ENCODE results near the gene FGF13. TPM values are rescaled to one million over a fixed set of nuclear protein-coding genes. Genes with fewer than 3 reads are reported as not detected.

The FGF13 gene
- total and polyA plus RNA-seq, 2 donors, result 10.5 to 59.1 TPM

DNA sequence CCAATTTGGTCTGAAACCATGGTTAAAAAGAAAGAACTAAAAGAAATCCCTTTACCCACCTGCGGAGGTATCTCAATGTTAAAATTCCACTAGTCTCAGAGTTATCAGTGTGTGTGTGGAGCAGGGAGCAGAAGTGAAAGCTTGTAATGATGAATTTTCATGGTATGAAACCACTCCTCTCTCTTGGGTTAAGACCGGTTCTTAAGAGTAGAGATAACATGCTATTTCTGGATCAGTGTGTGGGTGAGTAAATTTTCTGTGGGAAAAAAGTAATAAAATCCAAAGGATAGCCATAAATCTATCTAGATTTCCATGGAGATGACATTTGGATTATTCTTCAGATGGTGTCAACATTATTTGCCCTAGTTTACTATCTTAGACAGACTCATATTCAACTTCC, 3.2 kb downstream of the FGF13 start:
- H3K4me3 ChIP-seq (ENCODE audit: low read depth, low read length), result no peak overlapping the region
- no peak for DNase-seq (ENCODE audit: extremely low spot score)
- no peaks in the 10 kb centered on the region for H3K36me3 ChIP-seq (ENCODE audit: insufficient read depth)
- 35% methylated on average over 2 of the region's 2 CpGs for WGBS
- no peaks in the 10 kb centered on the region for H3K4me1 ChIP-seq (ENCODE audit: insufficient read depth)
- no peak overlapping the region for H3K27ac ChIP-seq (ENCODE audit: low read depth)

DNA sequence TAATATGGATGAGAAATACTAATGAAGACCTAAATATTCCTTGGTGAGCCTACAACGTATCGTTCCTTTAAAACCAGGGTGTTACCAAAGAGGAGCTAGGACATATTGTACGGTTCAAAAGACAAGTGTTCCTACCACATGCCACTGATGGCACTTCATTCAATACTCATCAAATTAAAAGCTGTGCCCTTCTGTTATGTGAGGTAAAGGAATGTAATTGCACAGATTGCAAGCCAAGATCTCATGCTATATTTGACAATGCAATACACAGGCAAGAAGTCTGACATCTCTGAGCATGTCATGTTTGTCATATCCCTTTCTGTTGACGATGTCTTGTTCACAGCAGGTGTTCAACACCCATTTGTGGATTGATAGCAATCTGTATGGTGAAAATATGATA, 6.9 kb downstream of the FGF13 start:
- H3K27ac ChIP-seq (ENCODE audit: low read depth), result no peak overlapping the region
- DNase-seq (ENCODE audit: extremely low spot score), result no peak
- no peaks in the 10 kb centered on the region for H3K36me3 ChIP-seq (ENCODE audit: insufficient read depth)
- H3K4me3 ChIP-seq (ENCODE audit: low read depth, low read length), result no peak overlapping the region
- WGBS, result 93% methylated on average over 4 of the region's 4 CpGs
- no peaks in the 10 kb centered on the region for H3K4me1 ChIP-seq (ENCODE audit: insufficient read depth)

DNA sequence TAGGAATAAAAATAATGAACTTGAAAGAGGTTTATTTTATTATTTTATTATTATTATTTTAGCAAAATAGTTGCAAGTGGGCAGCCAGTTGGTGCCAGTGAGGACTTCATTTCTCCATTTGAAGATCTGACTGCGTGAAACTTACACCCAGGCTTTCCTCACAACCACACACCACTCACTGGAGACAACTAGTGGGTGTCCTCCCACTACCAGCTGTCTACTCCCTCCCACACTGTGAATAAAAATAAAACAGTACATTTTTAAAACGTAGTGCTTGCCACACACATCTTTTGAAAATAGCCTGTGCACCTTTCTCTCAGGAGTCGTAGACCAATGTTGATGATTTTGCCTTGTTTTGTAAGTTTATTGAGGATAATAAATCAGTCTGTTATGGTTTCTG, 7.4 kb downstream of the FGF13 start:
- H3K4me1 ChIP-seq (ENCODE audit: insufficient read depth), result no peaks in the 10 kb centered on the region
- H3K27ac ChIP-seq (ENCODE audit: low read depth), result no peak overlapping the region
- WGBS, result 86% methylated on average over 3 of the region's 3 CpGs
- H3K4me3 ChIP-seq (ENCODE audit: low read depth, low read length), result no peak overlapping the region
- H3K36me3 ChIP-seq (ENCODE audit: insufficient read depth), result no peaks in the 10 kb centered on the region
- no peak for DNase-seq (ENCODE audit: extremely low spot score)

DNA sequence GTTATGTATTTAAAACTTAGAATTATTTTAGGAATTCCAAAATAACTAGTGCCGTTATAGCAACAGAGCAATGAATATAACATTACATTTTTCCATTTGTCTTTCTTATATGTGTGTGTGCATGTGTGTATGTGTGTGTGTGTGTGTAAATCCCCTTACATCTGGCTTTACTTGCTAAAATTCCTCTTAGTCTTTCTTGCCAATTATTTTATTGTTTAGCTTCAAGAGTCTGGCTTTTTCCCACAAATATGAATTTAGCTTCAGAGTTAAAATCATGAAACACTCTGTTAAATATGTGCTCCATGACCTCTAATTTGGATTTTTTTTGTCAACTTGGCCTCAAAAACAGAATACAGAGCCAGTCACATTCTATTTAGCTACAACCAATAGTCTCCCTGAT, 18.9 kb downstream of the FGF13 start:
- no peak for DNase-seq (ENCODE audit: extremely low spot score)
- WGBS, result 33% methylated on average over 1 of the region's 1 CpG
- Histone ChIP-seq H3K4me3 (ENCODE audit: low read depth, low read length) (no peak overlapping the region), H3K27ac (ENCODE audit: low read depth) (no peak overlapping the region), H3K4me1 (ENCODE audit: insufficient read depth) (no peaks in the 10 kb centered on the region), H3K36me3 (ENCODE audit: insufficient read depth) (no peaks in the 10 kb centered on the region)

DNA sequence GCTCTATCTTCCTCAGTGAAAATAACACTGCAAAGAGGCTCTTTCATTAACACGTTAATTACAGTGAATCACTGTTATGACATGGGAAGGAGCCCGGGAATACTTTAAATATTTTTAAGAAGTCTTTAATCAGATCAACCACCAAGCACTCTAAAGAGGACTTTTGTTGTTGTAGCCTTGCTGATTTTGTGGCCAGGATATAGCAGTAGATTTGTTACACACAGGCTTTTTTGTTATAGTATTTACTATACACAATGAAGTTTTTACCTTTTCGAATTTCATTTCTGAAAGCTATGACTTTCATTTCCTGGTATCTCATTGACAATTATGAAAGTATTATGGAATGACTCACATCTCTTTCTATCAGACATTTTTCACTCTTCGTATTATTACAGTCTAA, 20.3 kb downstream of the FGF13 start:
- no peak for DNase-seq (ENCODE audit: extremely low spot score)
- no peak overlapping the region for H3K27ac ChIP-seq (ENCODE audit: low read depth)
- no peak overlapping the region for H3K4me3 ChIP-seq (ENCODE audit: low read depth, low read length)
- no peaks in the 10 kb centered on the region for H3K4me1 ChIP-seq (ENCODE audit: insufficient read depth)
- no peaks in the 10 kb centered on the region for H3K36me3 ChIP-seq (ENCODE audit: insufficient read depth)
- 44% methylated on average over 4 of the region's 4 CpGs for WGBS

DNA sequence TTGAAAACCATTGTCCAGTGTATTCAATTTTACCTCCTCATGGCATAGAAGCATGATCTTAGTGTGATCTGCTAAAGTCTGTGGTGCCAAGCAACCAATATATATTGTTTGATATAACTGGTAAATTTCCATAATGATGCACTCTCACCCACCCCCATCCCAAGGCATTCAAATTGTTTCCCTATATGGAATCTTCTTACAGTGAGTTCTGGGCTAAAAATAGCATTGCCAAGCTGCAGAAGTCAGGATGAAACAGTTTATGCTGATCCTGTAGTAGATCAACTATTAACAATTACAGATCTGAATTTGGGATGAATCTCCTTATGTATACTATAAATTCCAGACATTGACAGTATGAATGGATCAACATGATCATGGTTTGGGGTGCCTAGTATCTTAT, 20.9 kb downstream of the FGF13 start:
- Histone ChIP-seq H3K36me3 (ENCODE audit: insufficient read depth) (no peaks in the 10 kb centered on the region), H3K4me3 (ENCODE audit: low read depth, low read length) (no peak overlapping the region), H3K4me1 (ENCODE audit: insufficient read depth) (no peaks in the 10 kb centered on the region), H3K27ac (ENCODE audit: low read depth) (no peak overlapping the region)
- no peak for DNase-seq (ENCODE audit: extremely low spot score)

DNA sequence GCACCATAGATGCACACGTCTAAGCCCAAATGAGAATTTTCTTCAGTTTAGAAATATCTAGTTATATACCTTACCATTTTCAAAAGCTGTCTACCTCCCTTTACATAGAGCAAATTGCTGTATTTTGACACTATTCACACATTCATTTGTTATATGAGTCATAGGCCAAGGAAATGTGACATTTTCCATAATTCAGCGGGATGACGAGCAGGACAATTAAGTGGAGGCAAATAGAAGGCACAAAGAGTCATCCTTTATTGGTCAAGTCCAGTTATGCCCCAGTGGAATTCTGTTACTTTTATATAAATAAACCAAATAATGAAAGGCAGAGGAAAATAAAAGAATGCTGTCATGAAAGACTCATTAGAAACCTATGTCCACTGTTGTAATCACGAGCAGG, 27.9 kb downstream of the FGF13 start:
- no peak for DNase-seq (ENCODE audit: extremely low spot score)
- H3K4me1 ChIP-seq (ENCODE audit: insufficient read depth), result no peaks in the 10 kb centered on the region
- H3K36me3 ChIP-seq (ENCODE audit: insufficient read depth), result no peaks in the 10 kb centered on the region
- H3K4me3 ChIP-seq (ENCODE audit: low read depth, low read length), result no peak overlapping the region
- H3K27ac ChIP-seq (ENCODE audit: low read depth), result no peak overlapping the region
- WGBS, result 91% methylated on average over 4 of the region's 4 CpGs

DNA sequence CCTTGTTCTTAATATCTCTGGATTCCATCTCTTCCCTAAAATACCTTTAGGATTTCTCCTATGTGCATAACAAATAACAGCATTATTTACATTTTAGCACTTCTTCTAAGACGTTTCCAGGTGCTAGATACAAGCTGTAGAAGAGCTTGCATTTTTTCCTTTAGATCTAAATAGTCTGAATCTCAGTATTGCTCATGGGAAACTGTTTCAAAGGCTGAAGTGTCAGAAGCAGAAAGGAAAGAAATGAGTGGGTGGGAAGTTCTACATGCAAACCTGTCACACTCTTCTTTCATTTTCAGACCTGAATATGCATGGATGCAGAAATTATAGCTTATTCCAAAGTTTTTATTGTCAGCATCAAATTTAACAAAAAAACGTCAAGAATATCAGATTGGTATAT, 41.8 kb downstream of the FGF13 start:
- Histone ChIP-seq H3K4me3 (ENCODE audit: low read depth, low read length) (no peak overlapping the region), H3K36me3 (ENCODE audit: insufficient read depth) (no peaks in the 10 kb centered on the region), H3K27ac (ENCODE audit: low read depth) (no peak overlapping the region), H3K4me1 (ENCODE audit: insufficient read depth) (no peaks in the 10 kb centered on the region)
- no peak for DNase-seq (ENCODE audit: extremely low spot score)
- WGBS, result 32% methylated on average over 2 of the region's 2 CpGs

DNA sequence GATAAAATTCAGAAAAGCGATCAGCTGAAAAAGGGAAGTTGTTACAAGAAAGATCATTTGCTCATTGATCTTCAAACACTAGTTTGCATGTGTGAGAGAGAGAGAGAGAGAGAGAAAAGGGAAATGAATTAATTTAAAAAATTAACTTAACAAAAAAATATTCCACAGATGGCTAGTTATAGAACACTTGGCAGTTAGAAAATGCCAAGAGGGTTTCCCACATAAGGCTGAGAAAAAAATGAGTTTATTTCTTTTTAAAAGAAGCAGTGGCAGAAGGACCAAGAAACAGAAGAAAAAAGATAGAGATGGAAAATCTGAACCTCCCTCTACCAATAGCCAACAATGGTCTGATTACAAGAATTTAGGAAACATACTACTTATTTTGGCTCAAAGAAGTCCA, 47.1 kb downstream of the FGF13 start:
- no peak overlapping the region for H3K4me3 ChIP-seq (ENCODE audit: low read depth, low read length)
- no peaks in the 10 kb centered on the region for H3K4me1 ChIP-seq (ENCODE audit: insufficient read depth)
- no peak for DNase-seq (ENCODE audit: extremely low spot score)
- H3K27ac ChIP-seq (ENCODE audit: low read depth), result no peak overlapping the region
- WGBS, result 95% methylated on average over 1 of the region's 1 CpG
- H3K36me3 ChIP-seq (ENCODE audit: insufficient read depth), result no peaks in the 10 kb centered on the region

DNA sequence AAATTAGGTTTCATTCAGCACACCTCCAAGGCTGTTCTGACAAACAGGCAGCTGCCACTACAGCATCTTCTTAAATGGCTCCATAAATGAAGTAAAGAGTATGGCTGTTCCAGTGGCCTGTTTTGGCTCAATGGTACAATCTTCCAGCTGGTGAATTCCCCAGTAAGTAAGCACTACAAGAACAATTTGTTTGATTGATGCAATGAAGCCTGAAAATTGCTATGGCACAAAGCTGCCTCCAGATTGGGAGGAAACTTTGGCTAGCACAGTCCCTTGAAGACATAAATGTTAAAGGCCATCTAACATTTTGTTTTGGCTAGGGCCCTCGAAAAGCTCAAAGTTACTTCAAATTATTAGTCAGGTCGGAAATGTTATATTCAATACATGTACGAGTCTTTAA, 47.5 kb downstream of the FGF13 start:
- H3K4me1 ChIP-seq (ENCODE audit: insufficient read depth), result no peaks in the 10 kb centered on the region
- no peaks in the 10 kb centered on the region for H3K36me3 ChIP-seq (ENCODE audit: insufficient read depth)
- H3K27ac ChIP-seq (ENCODE audit: low read depth), result no peak overlapping the region
- no peak for DNase-seq (ENCODE audit: extremely low spot score)
- H3K4me3 ChIP-seq (ENCODE audit: low read depth, low read length), result no peak overlapping the region
- 86% methylated on average over 3 of the region's 3 CpGs for WGBS

DNA sequence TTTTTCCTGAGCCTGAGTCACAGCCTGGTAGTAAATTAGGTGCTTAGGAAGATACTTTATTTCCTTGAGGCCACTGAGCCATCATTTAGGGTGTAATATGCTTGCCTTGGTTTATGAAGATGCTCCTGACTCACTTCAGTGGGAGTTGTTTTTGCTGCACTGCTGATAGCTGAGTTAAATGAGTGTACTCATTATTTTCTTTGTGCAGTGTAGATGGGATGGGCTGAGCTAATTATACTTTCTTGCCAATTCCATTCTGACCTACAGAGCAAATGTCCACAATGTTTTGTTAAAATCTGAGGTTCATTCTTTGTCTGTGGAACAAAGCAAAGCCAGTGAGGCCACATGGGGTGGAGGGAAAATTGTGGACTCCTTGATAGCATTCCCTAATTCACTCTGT, 60.0 kb downstream of the FGF13 start:
- Histone ChIP-seq H3K4me1 (ENCODE audit: insufficient read depth) (no peaks in the 10 kb centered on the region), H3K36me3 (ENCODE audit: insufficient read depth) (no peaks in the 10 kb centered on the region), H3K27ac (ENCODE audit: low read depth) (no peak overlapping the region), H3K4me3 (ENCODE audit: low read depth, low read length) (no peak overlapping the region)
- no peak for DNase-seq (ENCODE audit: extremely low spot score)

DNA sequence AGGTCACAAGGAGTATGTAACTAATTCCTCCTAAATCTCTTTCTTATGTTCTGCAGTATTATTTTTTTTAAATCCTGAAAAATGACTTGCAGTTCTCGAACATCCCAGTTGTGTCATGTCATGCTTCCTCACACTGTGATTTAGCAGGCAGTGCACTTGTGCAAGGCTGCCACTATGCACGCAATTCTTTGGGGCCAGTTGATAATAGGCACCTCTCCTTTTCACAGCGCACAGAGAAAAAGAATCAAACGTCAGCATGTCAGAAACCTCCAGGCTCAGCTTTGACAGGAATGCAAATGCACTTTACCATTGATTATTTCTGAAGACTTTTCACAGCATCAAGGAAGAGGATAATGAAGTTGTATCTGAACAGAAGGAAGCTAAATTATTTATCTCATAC, 62.9 kb downstream of the FGF13 start:
- Histone ChIP-seq H3K27ac (ENCODE audit: low read depth) (no peak overlapping the region), H3K4me1 (ENCODE audit: insufficient read depth) (no peaks in the 10 kb centered on the region), H3K36me3 (ENCODE audit: insufficient read depth) (no peaks in the 10 kb centered on the region), H3K4me3 (ENCODE audit: low read depth, low read length) (no peak overlapping the region)
- 61% methylated on average over 4 of the region's 4 CpGs for WGBS
- DNase-seq (ENCODE audit: extremely low spot score), result no peak

DNA sequence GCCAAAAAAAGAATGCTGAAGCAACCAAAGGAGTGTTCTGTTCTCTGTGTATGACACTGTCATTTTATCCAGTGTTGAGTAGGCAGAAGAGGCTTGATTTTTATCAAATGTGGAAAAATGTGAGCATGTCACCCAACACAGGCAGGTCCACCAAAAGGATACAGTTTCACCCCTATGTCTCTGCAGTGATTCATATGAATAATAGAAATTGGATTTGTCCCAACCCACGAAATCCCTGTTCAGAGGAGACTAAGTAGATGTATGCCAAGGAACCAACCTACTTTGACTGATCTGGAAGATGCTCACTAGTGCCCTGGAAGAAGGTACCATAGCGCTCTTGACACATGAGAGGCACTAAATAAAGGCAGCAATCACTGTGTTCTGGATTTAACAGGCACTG, 72.5 kb downstream of the FGF13 start:
- no peaks in the 10 kb centered on the region for H3K36me3 ChIP-seq (ENCODE audit: insufficient read depth)
- no peak overlapping the region for H3K27ac ChIP-seq (ENCODE audit: low read depth)
- H3K4me1 ChIP-seq (ENCODE audit: insufficient read depth), result no peaks in the 10 kb centered on the region
- WGBS, result 66% methylated on average over 2 of the region's 2 CpGs
- DNase-seq (ENCODE audit: extremely low spot score), result no peak
- no peak overlapping the region for H3K4me3 ChIP-seq (ENCODE audit: low read depth, low read length)

All from urinary bladder (tissue), 4 donors.